Nucleus accumbens (tissue), 56 donors: ENCODE measurements around the gene PNMT.
"Not testable (repeated sequence)": the region's sequence is repeated elsewhere in the genome, so short reads cannot be mapped to it uniquely, and the experiment has no call there.

Source experiments
- DNase-seq, 56 donors: peaks; one replicate each; lab custom pipeline; 2025; lab: John Stamatoyannopoulos, UW

Gene PNMT

GRCh38 chr17:39702901-39703893 is 34.9 kb downstream of the PNMT start:
- no peak for DNase-seq

- DNase-seq: no peak
These were observed 35.7 kb downstream of the PNMT start for GRCh38 chr17:39703913-39704312.

- DNase-seq: no peak
These were observed 36.7 kb downstream of the PNMT start for GRCh38 chr17:39704821-39705551.

GRCh38 chr17:39705786-39706348 is 37.6 kb downstream of the PNMT start:
- DNase-seq: peak in 2 of 56 donors; percentile 16 to 23

- no peak for DNase-seq
These were observed 38.1 kb downstream of the PNMT start for GRCh38 chr17:39706383-39706782.

GRCh38 chr17:39706921-39707337 is 38.7 kb downstream of the PNMT start:
- no peak for DNase-seq

- DNase-seq: no peak
These were observed 41.2 kb downstream of the PNMT start for GRCh38 chr17:39709319-39709997.

- no peak for DNase-seq
These were observed 42.0 kb downstream of the PNMT start for GRCh38 chr17:39709998-39710964.

DNA sequence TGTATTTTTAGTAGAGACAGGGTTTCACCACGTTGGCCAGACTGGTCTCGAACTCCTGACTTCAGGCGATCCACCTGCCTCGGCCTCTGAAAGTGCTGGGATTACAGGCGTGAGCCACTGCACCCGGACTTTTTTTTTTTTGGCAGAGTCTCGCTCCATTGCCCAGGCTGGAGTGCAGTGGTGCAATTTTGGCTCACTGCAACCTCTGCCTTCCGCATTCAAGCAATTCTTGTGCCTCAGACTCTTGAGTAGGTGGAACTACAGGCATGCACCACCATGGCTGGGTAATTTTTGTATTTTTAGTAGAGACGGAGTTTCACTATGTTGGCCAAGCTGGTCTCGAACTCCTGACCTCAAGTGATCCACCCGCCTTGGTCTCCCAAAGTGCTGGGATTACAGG is 42.8 kb downstream of the PNMT start:
- not testable (repeated sequence) for DNase-seq

- DNase-seq: no peak
These were observed 43.6 kb downstream of the PNMT start for GRCh38 chr17:39711851-39712250.

- no peak for DNase-seq
These were observed 46.0 kb downstream of the PNMT start for GRCh38 chr17:39714234-39714633.

GRCh38 chr17:39715375-39716072 is 47.3 kb downstream of the PNMT start:
- no peak for DNase-seq

GRCh38 chr17:39716073-39716818 is 48.0 kb downstream of the PNMT start:
- DNase-seq: no peak

- no peak for DNase-seq
These were observed 48.8 kb downstream of the PNMT start for GRCh38 chr17:39716879-39717536.

DNA sequence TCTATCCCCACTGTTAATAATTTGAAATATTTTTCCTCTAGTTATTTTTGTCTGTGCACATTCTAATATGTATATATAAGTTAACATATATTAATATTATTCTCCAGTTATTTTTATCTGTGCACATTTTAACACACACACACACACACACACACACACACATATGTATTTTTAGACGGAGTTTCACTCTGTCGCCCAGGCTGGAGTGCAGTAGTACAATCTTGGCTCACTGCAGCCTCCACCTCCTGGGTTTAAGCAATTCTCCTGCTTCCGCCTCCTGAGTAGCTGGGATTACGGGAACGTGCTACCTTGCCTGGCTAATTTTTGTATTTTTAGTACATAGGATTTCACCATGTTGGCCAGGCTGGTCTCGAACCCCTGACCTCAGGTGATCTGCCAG is 49.4 kb downstream of the PNMT start:
- no peak for DNase-seq

DNA sequence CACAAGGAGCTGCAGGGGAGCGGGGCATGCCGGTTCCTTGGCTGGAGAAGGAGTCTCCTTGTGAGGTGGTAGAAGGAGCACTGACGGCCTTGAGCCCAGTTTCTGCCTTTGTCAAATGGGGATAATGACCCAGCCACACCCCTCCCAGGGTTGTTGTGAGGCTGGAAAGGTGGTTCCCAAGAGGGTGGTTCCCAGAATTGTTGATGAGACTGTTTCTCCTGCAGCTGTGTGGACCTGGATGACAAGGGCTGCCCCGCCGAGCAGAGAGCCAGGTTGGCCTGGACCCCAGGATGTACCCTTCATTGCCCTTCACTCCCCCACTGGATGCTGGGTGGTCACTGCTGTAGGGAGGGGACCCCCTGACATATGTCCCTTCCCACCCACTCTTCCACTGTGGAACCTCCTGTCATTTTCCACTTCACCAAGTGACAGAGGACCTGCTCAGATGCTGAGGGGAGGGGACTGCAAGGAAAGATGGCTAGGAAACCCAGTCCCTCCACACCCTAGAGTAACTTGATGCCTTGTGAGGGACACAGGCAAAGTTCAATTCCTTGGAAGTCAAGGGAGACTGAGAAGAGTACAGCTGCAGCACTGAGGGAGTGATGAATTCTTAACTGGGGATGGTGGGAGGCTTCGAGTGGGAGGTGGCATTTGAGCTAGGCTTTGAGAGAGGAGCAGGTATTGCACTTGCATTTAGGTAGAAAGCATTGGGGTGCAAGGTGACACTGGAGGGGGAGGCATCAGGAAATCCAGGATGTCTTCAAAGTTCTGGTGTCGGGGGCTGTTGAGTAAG is 51.5 kb downstream of the PNMT start:
- DNase-seq: peak in 23 of 56 donors; percentile 6 to 75 (median 36)
